DMS79 (cell line): ENCODE results near the gene ZCCHC13.
A peak's percentile ranks its signal among the peaks of the same experiment; 100 is the strongest.
"Not testable (repeated sequence)": the region's sequence is repeated elsewhere in the genome, so short reads cannot be mapped to it uniquely, and the experiment has no call there.

Experiments used
- DNase-seq: peaks from one replicate; lab custom pipeline; 2025; lab: John Stamatoyannopoulos, UW

ZCCHC13 gene

GRCh38 chrX:74304016-74304415, at the start of gene ZCCHC13:
Gene ZCCHC13 (plus strand): TSS chrX:74304180. CDS start chrX:74304267, 87 bp downstream.
- DNase-seq: no peak

- DNase-seq: not testable (repeated sequence)
These were observed 45.9 kb upstream of the ZCCHC13 start for GRCh38 chrX:74258111-74258510.

GRCh38 chrX:74259885-74260491, 44.0 kb upstream of the ZCCHC13 start:
- no peak for DNase-seq

- no peak for DNase-seq
These were observed 41.3 kb upstream of the ZCCHC13 start for GRCh38 chrX:74262452-74263209.

- no peak for DNase-seq
These were observed 33.6 kb upstream of the ZCCHC13 start for GRCh38 chrX:74270393-74270792.

GRCh38 chrX:74272230-74272629, 31.8 kb upstream of the ZCCHC13 start:
- no peak for DNase-seq

GRCh38 chrX:74274516-74274915, 29.5 kb upstream of the ZCCHC13 start:
- DNase-seq: no peak

GRCh38 chrX:74277320-74277719, 26.7 kb upstream of the ZCCHC13 start:
- DNase-seq: no peak

GRCh38 chrX:74277846-74278245, 26.1 kb upstream of the ZCCHC13 start:
- DNase-seq: no peak

GRCh38 chrX:74280759-74281158, 23.2 kb upstream of the ZCCHC13 start:
- DNase-seq: no peak

GRCh38 chrX:74284391-74284952, 19.5 kb upstream of the ZCCHC13 start:
- DNase-seq: no peak

- no peak for DNase-seq
These were observed 16.8 kb upstream of the ZCCHC13 start for GRCh38 chrX:74286950-74287740.

- no peak for DNase-seq
These were observed 12.4 kb upstream of the ZCCHC13 start for GRCh38 chrX:74291577-74291963.

GRCh38 chrX:74291964-74292807, 11.8 kb upstream of the ZCCHC13 start:
- DNase-seq: peak; percentile 88

- no peak for DNase-seq
These were observed 11.2 kb upstream of the ZCCHC13 start for GRCh38 chrX:74292808-74293123.

GRCh38 chrX:74293343-74293946, 10.5 kb upstream of the ZCCHC13 start:
- DNase-seq: peak; percentile 34

GRCh38 chrX:74295101-74295500, 8.9 kb upstream of the ZCCHC13 start:
- no peak for DNase-seq

- DNase-seq: no peak
These were observed 6.2 kb upstream of the ZCCHC13 start for GRCh38 chrX:74297766-74298165.

GRCh38 chrX:74300869-74301268, 3.1 kb upstream of the ZCCHC13 start:
- no peak for DNase-seq

GRCh38 chrX:74318672-74319071, 14.7 kb downstream of the ZCCHC13 start:
- no peak for DNase-seq

- not testable (repeated sequence) for DNase-seq
These were observed 15.3 kb downstream of the ZCCHC13 start for GRCh38 chrX:74319321-74319720.
